GM12878 (cell line): ENCODE data around the gene UBQLN4. TPM values are rescaled to one million over a fixed set of nuclear protein-coding genes. Genes with fewer than 3 reads are reported as not detected.

Experiments
- ATAC-seq: fragments of 200-7000 bp; cut with Tn5 transposase; 3 replicates; pipeline ENCODE4 v1.9.1; 2020; ENCODE audit warnings: mild to moderate bottlenecking, moderate library complexity
- BruUV-seq: library from RNA; stranded (reverse); fragments of 400-500 nt; replicated peaks from 2 replicates; lab custom pipeline; 2021; lab: Mats Ljungman, UMichigan
- CTCF ChIA-PET: fragments of 300-600 bp; sonication (Branson Sonifier 250); formaldehyde crosslinking; extraction: SDS; loops from one replicate; lab custom pipeline; 2021; ENCODE audit warnings: inconsistent platforms; lab: Yijun Ruan, JAX
- POLR2A ChIA-PET: fragments of 350-600 bp; formaldehyde crosslinking; extraction: SDS; loops from one replicate; lab custom pipeline; 2021; ENCODE audit warnings: inconsistent platforms; lab: Charles Lee
- RAD21 ChIA-PET: fragments of 300-600 bp; sonication (Branson Sonifier 250); formaldehyde crosslinking; loops from one replicate; lab custom pipeline; 2023; ENCODE audit warnings: antibody characterized with exemption; ENCODE audit not compliant: unreplicated experiment; lab: Charles Lee
- SMC1A ChIA-PET: fragments of 300-600 bp; sonication (Branson Sonifier 250); formaldehyde crosslinking; loops from one replicate; lab custom pipeline; 2023; ENCODE audit not compliant: unreplicated experiment, uncharacterized antibody; lab: Charles Lee
- DNase-seq: peaks from one replicate; pipeline ENCODE4 v3.0.0-alpha.2; 2011; ENCODE audit warnings: low read depth, low spot score
- FAIRE-seq: peaks from 3 replicates; lab custom pipeline; 2011; peaks lifted over from hg19 to GRCh38; lab: Jason Lieb, UNC
- H2AFZ ChIP-seq: 2 replicates; pipeline ENCODE4 v1.6.0; 2011; ENCODE audit warnings: low read depth, low read length, control low read depth; ENCODE audit not compliant: control insufficient read depth
- H3K27ac ChIP-seq: 2 replicates; pipeline ENCODE4 v1.5.1; 2011; ENCODE audit warnings: control low read depth; ENCODE audit not compliant: control insufficient read depth, insufficient read depth
- H3K27me3 ChIP-seq, 2 experiments: replicated peaks in 1 of 2; 2 replicates each; pipeline versions ENCODE4 v1.6.0 to v1.6.1; 2011; ENCODE audit warnings: low read length in 1 of 2; ENCODE audit not compliant: control insufficient read depth in 2 of 2, insufficient read depth in 2 of 2
- H3K36me3 ChIP-seq, 2 experiments: 2 replicates each; pipeline ENCODE4 v1.5.1; 2011; ENCODE audit warnings: low read length in 1 of 2; ENCODE audit not compliant: control insufficient read depth in 2 of 2, insufficient read depth in 2 of 2
- H3K4me1 ChIP-seq: 2 replicates; pipeline ENCODE4 v1.6.1; 2011; ENCODE audit warnings: mild to moderate bottlenecking, low read length, moderate library complexity, mixed read lengths; ENCODE audit not compliant: control insufficient read depth, insufficient read depth
- H3K4me2 ChIP-seq: 2 replicates; pipeline ENCODE4 v1.6.0; 2011; ENCODE audit warnings: control low read depth; ENCODE audit not compliant: control insufficient read depth, insufficient read depth
- H3K4me3 ChIP-seq: fragments of 200-600 bp; sonication (generic); 2 replicates; pipeline ENCODE4 v1.5.1; 2016
- H3K79me2 ChIP-seq: 2 replicates; pipeline ENCODE4 v1.6.0; 2011; ENCODE audit warnings: low read length; ENCODE audit not compliant: control insufficient read depth, insufficient read depth
- H3K9ac ChIP-seq: 2 replicates; pipeline ENCODE4 v1.8.0; 2011; ENCODE audit warnings: low read length, control low read depth, mixed read lengths; ENCODE audit not compliant: control insufficient read depth, insufficient read depth
- H3K9me3 ChIP-seq: replicated peaks from 3 replicates; pipeline ENCODE4 v1.5.1; 2011; ENCODE audit warnings: mild to moderate bottlenecking, low read length; ENCODE audit not compliant: control insufficient read depth, insufficient read depth
- H4K20me1 ChIP-seq: 2 replicates; pipeline ENCODE4 v1.6.0; 2011; ENCODE audit not compliant: control insufficient read depth, insufficient read depth
- CUX1 ChIP-seq: IDR thresholded peaks from 2 replicates; pipeline ENCODE4 v1.6.1; 2012; ENCODE audit warnings: improper control_type of control experiment, low read depth, low read length; ENCODE audit not compliant: insufficient replicate concordance
- PRDM15 ChIP-seq: fragments of 450-650 bp; formaldehyde crosslinking; IDR thresholded peaks from 2 replicates; pipeline ENCODE4 v1.4.0; 2020; ENCODE audit warnings: mild to moderate bottlenecking, moderate library complexity
- RELB ChIP-seq: fragments of 450-650 bp; IDR thresholded peaks from 2 replicates; pipeline ENCODE4 v1.6.1; 2017; ENCODE audit warnings: low read depth, mild to moderate bottlenecking, moderate library complexity
- SKIL ChIP-seq: fragments of 450-650 bp; IDR thresholded peaks from 2 replicates; pipeline ENCODE4 v1.6.1; 2017; ENCODE audit warnings: mild to moderate bottlenecking, low read depth, inconsistent platforms; ENCODE audit not compliant: poor library complexity, severe bottlenecking
- TARDBP ChIP-seq: IDR thresholded peaks from 2 replicates; pipeline ENCODE4 v1.6.1; 2016; ENCODE audit warnings: borderline replicate concordance
- WGBS: methylation state at CpG from one replicate; pipeline ENCODE4 v1.1.6; 2016; ENCODE audit warnings: low lambda C conversion rate; ENCODE audit not compliant: insufficient replicate concordance, insufficient coverage; ENCODE audit errors: missing lambda C conversion rate; 5-methylcytosine and 5-hydroxymethylcytosine counted together
- in situ Hi-C: fragments of 300-500 bp; cut with MboI; formaldehyde crosslinking; loops from 9 replicates; pipeline ENCODE4 v1.14.3; 2018; ENCODE audit warnings: mixed read lengths
- intact Hi-C: fragments of 100-400 bp; cut with micrococcal nuclease; formaldehyde crosslinking; loops from one replicate; pipeline ENCODE4 v1.14.2; 2022; ENCODE audit not compliant: unreplicated experiment
- polyA plus RNA-seq, 11 experiments: library from polyadenylated mRNA; depleted of rRNA in 4 of 11; unstranded in 6 of 11; stranded (reverse) in 5 of 11; fragments of >200 nt; fragmentation: Nextera tagmentation in 4 of 11; fragmentation: Illumina TruSeq in 1 of 11; extraction: Ambion mirVana in 4 of 11; extraction: Trizol in 1 of 11; gene quantifications; 1 replicate in 1 of 11; 2 replicates in 10 of 11; pipeline versions ENCODE4 v1.2.1 to v1.2.3, GENCODE V29; 2011 to 2016; ENCODE audit warnings: inconsistent platforms in 2 of 11, missing spikeins in 2 of 11, low read depth in 1 of 11
- total RNA-seq, 4 experiments: library from RNA; depleted of rRNA in 3 of 4; stranded (reverse); fragments of >200 nt in 3 of 4; fragmentation: Illumina TruSeq in 1 of 4; extraction: Trizol in 1 of 4; gene quantifications; 2 replicates each; pipeline versions ENCODE4 v1.2.1 to v1.2.3, GENCODE V29; 2013 to 2021

Gene UBQLN4
- total and polyA plus RNA-seq, 10 of the 15 experiments (the other 5 are each of a cell fraction or from before 2014, with no cell fraction given) = 10.0 to 44.6 (median 19.7) TPM

GRCh38 chr1:155990005-155990739 is 63.4 kb downstream of the UBQLN4 start:
- intact Hi-C loops = no loop called here
- ChIA-PET RAD21 (interaction anchor here (0.6 to 4.9 kb wide), 25 partner anchors 11 to 246 kb away, joined by 3 to 143 read pairs (median 4); partner anchors contain the start of genes ARHGEF2, KHDC4, RXFP4 and SSR2), CTCF (interaction anchor here (0.6 to 7.3 kb wide), 57 partner anchors 11 to 698 kb away, joined by 3 to 176 read pairs (median 4); partner anchors contain the start of genes ARHGEF2, KHDC4, LAMTOR2 and RXFP4), POLR2A (interaction anchor here (0.5 to 3.4 kb wide), 11 partner anchors 10 to 131 kb away, joined by 3 to 16 read pairs (median 4); partner anchors contain the start of genes ARHGEF2 and KHDC4), SMC1A (interaction anchor here (0.5 to 6.2 kb wide), 31 partner anchors 10 to 368 kb away, joined by 3 to 164 read pairs (median 4); partner anchors contain the start of genes GON4L, KHDC4, RXFP4 and SSR2)
- H4K20me1 ChIP-seq = no peaks in the 10 kb centered on the region
- BruUV-seq = no TSS peak
- no peaks in the 10 kb centered on the region for H3K27me3 ChIP-seq
- H3K9ac ChIP-seq = 0 out of 2 replicates have a peak overlapping the region, but pooled peaks have one; percentile 35
- WGBS = 21% methylated on average over 6 of the region's 6 CpGs
- H3K27ac ChIP-seq = peak overlapping the region; percentile 40; the same call in 1 of the 2 replicates
- H3K4me3 ChIP-seq = no peak overlapping the region
- no peaks in the 10 kb centered on the region for H3K79me2 ChIP-seq
- FAIRE-seq (peak; percentile 75), DNase-seq (no peak), ATAC-seq (peak; percentile 74)
- no peaks in the 10 kb centered on the region; a peak in 1 of 4 replicates for H3K36me3 ChIP-seq
- H3K9me3 ChIP-seq = no peaks in the 10 kb centered on the region
- in situ Hi-C loops = loop anchor here (5.0 kb wide), 1 partner anchor 53 kb away; no protein-coding TSS in a partner anchor
- peak overlapping the region; percentile 37 for H2AFZ ChIP-seq
- H3K4me1 ChIP-seq = peaks cover 17% of the 10 kb centered on the region
- peak overlapping the region; percentile 40 for H3K4me2 ChIP-seq
- no peak for TF ChIP-seq TARDBP
- no peak for TF ChIP-seq SKIL
- TF ChIP-seq PRDM15 (CRISPR knock-in tag) = no peak
- TF ChIP-seq CUX1 = no peak
- peak; percentile 47; the same call in 1 of the 2 replicates for TF ChIP-seq RELB
